Endodermal cell (in vitro differentiated cells): Measurements from ENCODE around the gene CSTB. TPM values are rescaled to one million over a fixed set of nuclear protein-coding genes. Genes with fewer than 3 reads are reported as not detected.
A peak's percentile ranks its signal among the peaks of the same experiment; 100 is the strongest.

Source experiments
- DNase-seq: peaks from one replicate; pipeline ENCODE4 v3.0.0-alpha.2; 2017
- H3K27ac ChIP-seq: 2 replicates; pipeline ENCODE4 v1.5.1; 2013; ENCODE audit warnings: mild to moderate bottlenecking, low read depth, low read length, moderate library complexity
- H3K27me3 ChIP-seq: 2 replicates; pipeline ENCODE4 v1.6.1; 2013; ENCODE audit warnings: mild to moderate bottlenecking, low read length, moderate library complexity; ENCODE audit not compliant: insufficient read depth, control insufficient read depth, poor library complexity, severe bottlenecking
- H3K36me3 ChIP-seq: 2 replicates; pipeline ENCODE4 v1.7.0; 2013; ENCODE audit warnings: mild to moderate bottlenecking, low read length, moderate library complexity; ENCODE audit not compliant: control insufficient read depth, insufficient read depth
- H3K4me1 ChIP-seq: one replicate; pipeline ENCODE4 v1.7.0; 2013; ENCODE audit warnings: low read length; ENCODE audit not compliant: control insufficient read depth, insufficient read depth
- H3K4me3 ChIP-seq: 2 replicates; pipeline ENCODE4 v1.5.1; 2013; ENCODE audit warnings: mild to moderate bottlenecking, low read length, moderate library complexity
- H3K9ac ChIP-seq: 2 replicates; pipeline ENCODE4 v1.6.1; 2013; ENCODE audit warnings: mild to moderate bottlenecking, low read length, moderate library complexity; ENCODE audit not compliant: poor library complexity, severe bottlenecking; ENCODE audit errors: extremely low read depth
- H3K9me3 ChIP-seq: 2 replicates; pipeline ENCODE4 v1.6.1; 2013; ENCODE audit warnings: mild to moderate bottlenecking, low read length, moderate library complexity; ENCODE audit not compliant: control insufficient read depth
- H3K27ac Mint-ChIP-seq: 2 replicates; pipeline ENCODE4 v1.8.0; 2020; ENCODE audit warnings: mixed read lengths
- H3K27me3 Mint-ChIP-seq: 2 replicates; pipeline ENCODE4 v1.8.0; 2021; ENCODE audit warnings: mild to moderate bottlenecking, mixed read lengths; ENCODE audit not compliant: insufficient read depth
- H3K36me3 Mint-ChIP-seq: 2 replicates; pipeline ENCODE4 v1.8.0; 2020; ENCODE audit warnings: low read depth, mixed read lengths
- H3K4me1 Mint-ChIP-seq: 2 replicates; pipeline ENCODE4 v1.8.0; 2020; ENCODE audit warnings: mixed read lengths
- H3K4me3 Mint-ChIP-seq: 2 replicates; pipeline ENCODE4 v1.8.0; 2020; ENCODE audit warnings: mild to moderate bottlenecking, moderate library complexity, mixed read lengths
- H3K9me3 Mint-ChIP-seq: 2 replicates; pipeline ENCODE4 v1.8.0; 2020; ENCODE audit warnings: mild to moderate bottlenecking, mixed read lengths
- WGBS, 2 experiments: methylation state at CpG; one replicate each; pipeline versions ENCODE4 v1.1.5 to v1.1.7; 2013; ENCODE audit warnings: missing lambda C conversion rate in 2 of 2, mixed read lengths in 1 of 2; ENCODE audit not compliant: insufficient coverage in 1 of 2, insufficient read length in 1 of 2; 5-methylcytosine and 5-hydroxymethylcytosine counted together
- total RNA-seq, 2 donors: library from RNA; stranded (reverse); fragmentation: NEBNext Ultra II Directional in 1 of 2; extraction: Animal tissue kit (Norgen Biotek cat#: 25700) in 1 of 2; gene quantifications; 2 replicates in 1 of 2; 3 replicates in 1 of 2; pipeline ENCODE4 v1.2.1, GENCODE V29; 2021
- TF ChIP-seq, protein P1 (sequence below): fragments of 200-600 bp; sonication (generic); conservative IDR thresholded peaks from 2 replicates; pipeline ENCODE4 v1.5.0; 2021; ENCODE audit warnings: antibody characterized with exemption, mild to moderate bottlenecking

Gene CSTB
- total RNA-seq, 2 donors from 2014 or later: 50.0 to 54.5 TPM

DNA sequence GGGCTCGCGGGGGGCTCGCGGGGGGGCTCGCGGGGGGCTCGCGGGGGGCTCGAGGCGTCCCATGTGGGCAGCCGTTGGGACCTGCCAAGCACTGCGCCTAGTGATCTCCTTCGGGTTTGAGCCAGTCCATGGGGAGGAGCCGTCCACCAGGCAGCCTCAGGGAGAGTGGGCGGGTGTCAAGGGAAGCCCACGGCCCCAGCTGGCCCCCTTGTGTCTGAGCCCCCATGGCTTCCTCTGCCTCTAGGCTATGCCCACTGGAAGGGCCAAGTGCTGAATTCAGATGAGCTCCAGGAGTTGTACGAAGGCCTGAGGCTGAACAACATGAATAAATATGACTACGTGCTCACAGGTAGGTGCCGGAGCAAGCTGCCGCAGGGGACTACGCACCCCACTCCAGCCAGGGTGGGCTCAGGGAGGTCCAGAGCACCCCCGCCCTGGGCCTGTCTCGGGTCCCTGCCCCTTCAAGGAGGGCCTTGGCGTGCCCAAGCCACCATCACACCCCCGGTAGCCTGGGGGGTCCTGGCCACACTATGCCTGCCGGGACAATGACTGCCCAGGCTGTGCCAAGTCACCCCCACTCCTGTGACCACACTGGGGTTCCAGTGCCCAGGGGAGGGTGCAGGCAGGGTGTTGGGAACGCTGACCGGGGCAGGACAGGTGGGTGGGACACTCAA is 34.5 kb downstream of the CSTB start:
- H3K27me3 Mint-ChIP-seq: no peaks in the 10 kb centered on the region
- H3K36me3 ChIP-seq: peaks cover 19% of the 10 kb centered on the region
- H3K9ac ChIP-seq: no peak overlapping the region
- no peaks in the 10 kb centered on the region for H3K4me1 ChIP-seq
- TF ChIP-seq, protein P1, sequence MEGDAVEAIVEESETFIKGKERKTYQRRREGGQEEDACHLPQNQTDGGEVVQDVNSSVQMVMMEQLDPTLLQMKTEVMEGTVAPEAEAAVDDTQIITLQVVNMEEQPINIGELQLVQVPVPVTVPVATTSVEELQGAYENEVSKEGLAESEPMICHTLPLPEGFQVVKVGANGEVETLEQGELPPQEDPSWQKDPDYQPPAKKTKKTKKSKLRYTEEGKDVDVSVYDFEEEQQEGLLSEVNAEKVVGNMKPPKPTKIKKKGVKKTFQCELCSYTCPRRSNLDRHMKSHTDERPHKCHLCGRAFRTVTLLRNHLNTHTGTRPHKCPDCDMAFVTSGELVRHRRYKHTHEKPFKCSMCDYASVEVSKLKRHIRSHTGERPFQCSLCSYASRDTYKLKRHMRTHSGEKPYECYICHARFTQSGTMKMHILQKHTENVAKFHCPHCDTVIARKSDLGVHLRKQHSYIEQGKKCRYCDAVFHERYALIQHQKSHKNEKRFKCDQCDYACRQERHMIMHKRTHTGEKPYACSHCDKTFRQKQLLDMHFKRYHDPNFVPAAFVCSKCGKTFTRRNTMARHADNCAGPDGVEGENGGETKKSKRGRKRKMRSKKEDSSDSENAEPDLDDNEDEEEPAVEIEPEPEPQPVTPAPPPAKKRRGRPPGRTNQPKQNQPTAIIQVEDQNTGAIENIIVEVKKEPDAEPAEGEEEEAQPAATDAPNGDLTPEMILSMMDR: no peak
- no peak overlapping the region for H3K4me3 Mint-ChIP-seq
- peaks cover 5% of the 10 kb centered on the region for H3K4me1 Mint-ChIP-seq
- peaks cover 25% of the 10 kb centered on the region for H3K36me3 Mint-ChIP-seq
- H3K27me3 ChIP-seq: no peaks in the 10 kb centered on the region
- no peaks in the 10 kb centered on the region for H3K9me3 Mint-ChIP-seq
- H3K27ac Mint-ChIP-seq: no peak overlapping the region
- no peak overlapping the region for H3K4me3 ChIP-seq
- WGBS, 2 experiments: 82 to 95% methylated on average over 7 to 25 of the region's 28 CpGs
- no peak overlapping the region for H3K27ac ChIP-seq
- no peaks in the 10 kb centered on the region for H3K9me3 ChIP-seq
- peak; percentile 74 for DNase-seq

DNA sequence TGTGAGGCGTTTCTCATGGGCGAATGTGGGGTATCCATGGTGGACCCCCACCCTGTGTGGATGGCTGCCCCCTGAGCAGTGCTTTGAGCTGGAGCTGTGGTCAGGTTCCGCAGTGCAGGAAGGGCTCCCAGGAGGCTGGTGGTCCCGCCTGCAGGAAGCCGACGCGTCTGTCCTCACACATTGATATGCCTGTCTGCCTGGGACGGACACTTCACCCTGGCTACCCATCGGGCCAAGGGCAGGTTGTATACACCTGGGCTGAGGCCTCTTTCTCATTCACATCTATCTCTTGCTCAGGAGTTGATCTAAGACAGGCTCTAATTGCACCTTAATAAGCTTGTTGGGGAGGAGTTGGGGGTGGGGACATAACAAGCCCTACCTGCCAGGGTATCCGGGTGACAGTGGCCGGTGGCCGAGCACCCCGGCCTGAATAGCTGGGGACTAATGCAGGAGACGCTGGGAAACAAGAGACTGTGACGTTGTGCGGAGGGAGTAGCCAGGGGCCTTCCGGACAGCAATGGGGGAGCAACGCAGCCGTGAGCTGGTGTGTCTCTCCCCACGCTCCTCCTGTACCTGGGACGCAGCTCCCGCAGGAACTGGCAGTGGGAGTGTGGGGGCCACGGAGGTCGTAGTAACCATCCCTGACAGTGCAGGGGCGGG is 35.5 kb downstream of the CSTB start:
- DNase-seq: peak; percentile 91
- Mint-ChIP-seq H3K9me3 (no peaks in the 10 kb centered on the region), H3K27ac (peak overlapping the region; percentile 92), H3K27me3 (no peaks in the 10 kb centered on the region), H3K36me3 (peaks cover 23% of the 10 kb centered on the region), H3K4me1 (peaks cover 5% of the 10 kb centered on the region), H3K4me3 (peak overlapping the region; percentile 33)
- Histone ChIP-seq H3K9ac (no peak overlapping the region), H3K27me3 (no peaks in the 10 kb centered on the region), H3K4me3 (no peak overlapping the region), H3K27ac (peak overlapping the region; percentile 30), H3K36me3 (peaks cover 10% of the 10 kb centered on the region), H3K4me1 (no peaks in the 10 kb centered on the region), H3K9me3 (no peaks in the 10 kb centered on the region)
- 46 to 62% methylated on average over 14 to 22 of the region's 25 CpGs for WGBS, 2 experiments
- TF ChIP-seq, protein P1: no peak

DNA sequence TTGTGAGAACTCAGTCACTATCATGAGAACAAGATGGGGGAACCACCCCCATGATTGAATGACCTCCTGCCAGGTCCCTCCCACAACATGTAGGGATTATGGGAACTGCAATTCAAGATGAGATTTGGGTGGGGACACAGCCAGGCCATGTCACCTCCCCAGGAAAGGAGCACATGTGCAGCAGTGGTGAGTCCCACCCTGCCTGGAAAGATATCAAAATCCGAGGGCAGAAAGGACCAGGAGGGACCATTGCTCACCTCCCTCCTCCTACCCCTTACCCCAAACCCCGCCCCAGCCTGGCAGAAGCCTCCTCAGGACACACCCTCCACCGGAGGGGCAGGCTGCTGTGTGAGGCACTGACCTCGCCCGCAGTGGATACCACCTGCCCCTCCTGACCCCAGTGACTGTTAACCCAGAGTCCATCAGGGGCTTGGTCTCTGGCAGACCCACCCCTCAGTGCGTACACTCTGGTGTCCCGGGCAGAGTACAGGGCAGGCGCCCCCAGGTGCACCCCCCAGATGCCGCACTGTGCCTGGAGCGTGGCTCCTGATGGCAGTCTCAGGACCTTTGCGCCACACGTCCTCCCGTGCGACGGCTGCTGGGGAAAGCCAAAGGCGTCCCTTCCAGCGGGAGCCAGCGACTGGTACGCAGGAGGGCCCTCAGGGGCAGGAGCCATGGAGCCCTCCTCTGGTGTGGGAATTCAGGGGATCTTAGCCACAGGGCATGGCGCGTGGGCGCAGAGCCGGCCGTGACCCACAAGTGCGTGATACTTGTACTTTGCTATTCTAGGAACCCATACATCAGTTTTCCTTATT is 36.3 kb downstream of the CSTB start:
- peaks cover 7% of the 10 kb centered on the region for H3K36me3 ChIP-seq
- WGBS, 2 experiments: 84% methylated on average over 16 to 25 of the region's 25 CpGs
- Mint-ChIP-seq H3K9me3 (no peaks in the 10 kb centered on the region), H3K4me1 (peaks cover 5% of the 10 kb centered on the region), H3K27ac (peak overlapping the region; percentile 92), H3K4me3 (no peak overlapping the region), H3K36me3 (peaks cover 20% of the 10 kb centered on the region), H3K27me3 (no peaks in the 10 kb centered on the region)
- peak overlapping the region; percentile 30 for H3K27ac ChIP-seq
- TF ChIP-seq, protein P1: no peak
- H3K9me3 ChIP-seq: no peaks in the 10 kb centered on the region
- DNase-seq: peak; percentile 73
- no peaks in the 10 kb centered on the region for H3K27me3 ChIP-seq
- H3K9ac ChIP-seq: no peak overlapping the region
- no peaks in the 10 kb centered on the region for H3K4me1 ChIP-seq
- no peak overlapping the region for H3K4me3 ChIP-seq
